Natural killer cell (primary cell): ENCODE measurements around the gene GARIN5A. TPM values are rescaled to one million over a fixed set of nuclear protein-coding genes. Genes with fewer than 3 reads are reported as not detected.

Source experiments
- ATAC-seq, 3 donors: fragments of 150-1000 bp in 2 of 3; fragments of 200-7000 bp in 1 of 3; cut with Tn5 transposase; 1 replicate in 1 of 3; 2 replicates in 2 of 3; pipeline ENCODE4 v1.10.0; 2021; ENCODE audit warnings: mild to moderate bottlenecking in 2 of 3, moderate library complexity in 2 of 3
- DNase-seq, 2 donors: peaks; one replicate each; pipeline versions ENCODE4 v3.0.0 to v3.0.0-alpha.2; 2013 to 2021; ENCODE audit warnings: mixed read lengths in 1 of 2
- H3K27ac ChIP-seq: one replicate; pipeline ENCODE4 v1.5.1; 2013; ENCODE audit warnings: mild to moderate bottlenecking, low read length
- H3K27me3 ChIP-seq: one replicate; pipeline ENCODE4 v1.6.1; 2013; ENCODE audit warnings: low read length; ENCODE audit not compliant: control insufficient read depth, insufficient read depth
- H3K36me3 ChIP-seq: one replicate; pipeline ENCODE4 v1.6.1; 2013; ENCODE audit warnings: low read length; ENCODE audit not compliant: control insufficient read depth, insufficient read depth
- H3K4me1 ChIP-seq: one replicate; pipeline ENCODE4 v1.6.1; 2013; ENCODE audit warnings: low read length; ENCODE audit not compliant: control insufficient read depth, insufficient read depth
- H3K4me3 ChIP-seq: one replicate; pipeline ENCODE4 v1.5.1; 2013; ENCODE audit warnings: low read length
- H3K9me3 ChIP-seq: one replicate; pipeline ENCODE4 v1.6.1; 2013; ENCODE audit warnings: low read length; ENCODE audit not compliant: control insufficient read depth, insufficient read depth
- H3K27ac Mint-ChIP-seq, 2 donors: one replicate each; pipeline ENCODE4 v1.8.0; 2022; ENCODE audit warnings: mild to moderate bottlenecking in 2 of 2, mixed read lengths in 2 of 2, moderate library complexity in 1 of 2
- H3K27me3 Mint-ChIP-seq, 2 donors: one replicate each; pipeline ENCODE4 v1.8.0; 2022; ENCODE audit warnings: low read depth in 2 of 2, mixed read lengths in 2 of 2
- H3K36me3 Mint-ChIP-seq: one replicate; pipeline ENCODE4 v1.8.0; 2022; ENCODE audit warnings: mixed read lengths
- H3K4me1 Mint-ChIP-seq, 2 donors: one replicate each; pipeline ENCODE4 v1.8.0; 2022; ENCODE audit warnings: mixed read lengths in 2 of 2
- H3K4me3 Mint-ChIP-seq: one replicate; pipeline ENCODE4 v1.8.0; 2022; ENCODE audit warnings: mild to moderate bottlenecking, moderate library complexity, mixed read lengths
- H3K9me3 Mint-ChIP-seq, 2 donors: one replicate each; pipeline ENCODE4 v1.8.0; 2022; ENCODE audit warnings: mixed read lengths in 2 of 2
- CTCF ChIP-seq: fragments of 200-600 bp; IDR thresholded peaks from one replicate; pipeline ENCODE4 v1.8.0; 2022; ENCODE audit warnings: antibody characterized with exemption
- WGBS: methylation state at CpG from one replicate; pipeline ENCODE4 v1.1.7; 2013; ENCODE audit warnings: missing lambda C conversion rate; ENCODE audit not compliant: insufficient coverage; 5-methylcytosine and 5-hydroxymethylcytosine counted together
- intact Hi-C: fragments of 100-400 bp; cut with micrococcal nuclease; formaldehyde crosslinking; loops from one replicate; pipeline ENCODE4 v1.14.2; 2022
- total RNA-seq, 4 donors: library from RNA; stranded (reverse); fragments of 120-200 nt in 1 of 4; gene quantifications; one replicate each; pipeline versions ENCODE4 v1.2.3 to v1.2.4, GENCODE V29; 2013 to 2022

Gene GARIN5A
- total RNA-seq, 3 donors from 2014 or later (not counting 1 experiment from before 2014, with no cell fraction given), result 0.59 TPM; not detected in 2

- no peak for DNase-seq
- no peak for TF ChIP-seq CTCF
- no peaks in the 10 kb centered on the region for H3K27me3 Mint-ChIP-seq
- intact Hi-C loops, result no loop called here
- peaks cover 0 to 4% of the 10 kb centered on the region in 2 donors for H3K4me1 Mint-ChIP-seq
- H3K4me3 ChIP-seq, result no peak overlapping the region
- no peaks in the 10 kb centered on the region for H3K36me3 ChIP-seq
- no peaks in the 10 kb centered on the region for H3K36me3 Mint-ChIP-seq
- no peak for ATAC-seq
- H3K9me3 Mint-ChIP-seq, result no peaks in the 10 kb centered on the region
- H3K27ac Mint-ChIP-seq, result no peak overlapping the region
- no peaks in the 10 kb centered on the region for H3K4me1 ChIP-seq
- WGBS, result 97% methylated on average over 11 of the region's 11 CpGs
- no peaks in the 10 kb centered on the region for H3K9me3 ChIP-seq
- no peaks in the 10 kb centered on the region for H3K27me3 ChIP-seq
- H3K27ac ChIP-seq, result no peak overlapping the region
- no peak overlapping the region for H3K4me3 Mint-ChIP-seq
These were observed 21.8 kb upstream of the GARIN5A start for GRCh38 chr19:50498219-50499056.

GRCh38 chr19:50497022-50497405, 20.4 kb upstream of the GARIN5A start:
- no peak for TF ChIP-seq CTCF
- no peak overlapping the region for H3K4me3 ChIP-seq
- H3K4me1 ChIP-seq, result peaks cover 4% of the 10 kb centered on the region
- 95% methylated on average over 8 of the region's 8 CpGs for WGBS
- no peak overlapping the region for H3K27ac Mint-ChIP-seq
- no peaks in the 10 kb centered on the region for H3K9me3 ChIP-seq
- H3K27ac ChIP-seq, result no peak overlapping the region
- intact Hi-C loops, result no loop called here
- H3K4me3 Mint-ChIP-seq, result no peak overlapping the region
- no peaks in the 10 kb centered on the region for H3K9me3 Mint-ChIP-seq
- ATAC-seq, result no peak
- H3K36me3 ChIP-seq, result no peaks in the 10 kb centered on the region
- no peaks in the 10 kb centered on the region for H3K27me3 Mint-ChIP-seq
- DNase-seq, result no peak
- H3K36me3 Mint-ChIP-seq, result no peaks in the 10 kb centered on the region
- peaks cover 0 to 9% of the 10 kb centered on the region in 2 donors for H3K4me1 Mint-ChIP-seq
- H3K27me3 ChIP-seq, result no peaks in the 10 kb centered on the region

GRCh38 chr19:50496189-50497021, 19.8 kb upstream of the GARIN5A start:
- Histone ChIP-seq H3K4me3 (no peak overlapping the region), H3K27me3 (no peaks in the 10 kb centered on the region), H3K9me3 (no peaks in the 10 kb centered on the region), H3K4me1 (peaks cover 10% of the 10 kb centered on the region), H3K27ac (no peak overlapping the region), H3K36me3 (no peaks in the 10 kb centered on the region)
- Mint-ChIP-seq H3K27me3 (no peaks in the 10 kb centered on the region), H3K4me1 (peaks cover 0 to 15% of the 10 kb centered on the region in 2 donors), H3K9me3 (no peaks in the 10 kb centered on the region), H3K4me3 (no peak overlapping the region), H3K27ac (no peak overlapping the region), H3K36me3 (no peaks in the 10 kb centered on the region)
- ATAC-seq, result no peak
- no peak for DNase-seq
- TF ChIP-seq CTCF, result no peak
- intact Hi-C loops, result no loop called here
- 92% methylated on average over 30 of the region's 30 CpGs for WGBS
